HG02763 (cell line): ENCODE measurements around the gene KIRREL3.
"Not testable (repeated sequence)": the region's sequence is repeated elsewhere in the genome, so short reads cannot be mapped to it uniquely, and the experiment has no call there.

ENCODE experiments used
- ATAC-seq: cut with Tn5 transposase; IDR thresholded peaks from one replicate; pipeline ENCODE4 v1.9.1; 2021; ENCODE audit warnings: mild to moderate bottlenecking, moderate library complexity; ENCODE audit not compliant: unreplicated experiment

Gene KIRREL3

DNA sequence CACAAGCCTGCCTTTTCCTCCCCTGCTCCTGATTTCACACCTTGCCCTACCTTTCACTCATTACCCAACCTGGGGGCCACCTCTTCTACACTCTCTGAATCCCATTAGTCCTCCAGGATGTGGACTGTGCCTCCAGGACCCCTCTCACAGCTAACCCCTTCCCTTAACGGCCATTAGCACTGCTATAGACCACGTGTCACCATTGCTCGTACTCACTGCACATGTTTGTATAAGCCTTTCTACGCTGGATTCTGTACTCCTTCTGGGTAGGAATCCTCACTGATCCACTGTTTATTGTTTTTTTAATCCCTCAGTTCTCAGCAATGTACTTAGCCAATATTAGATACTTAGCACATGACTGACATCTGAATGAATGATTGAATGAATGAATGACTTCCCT, 40.9 kb downstream of the KIRREL3 start:
- ATAC-seq: no peak

DNA sequence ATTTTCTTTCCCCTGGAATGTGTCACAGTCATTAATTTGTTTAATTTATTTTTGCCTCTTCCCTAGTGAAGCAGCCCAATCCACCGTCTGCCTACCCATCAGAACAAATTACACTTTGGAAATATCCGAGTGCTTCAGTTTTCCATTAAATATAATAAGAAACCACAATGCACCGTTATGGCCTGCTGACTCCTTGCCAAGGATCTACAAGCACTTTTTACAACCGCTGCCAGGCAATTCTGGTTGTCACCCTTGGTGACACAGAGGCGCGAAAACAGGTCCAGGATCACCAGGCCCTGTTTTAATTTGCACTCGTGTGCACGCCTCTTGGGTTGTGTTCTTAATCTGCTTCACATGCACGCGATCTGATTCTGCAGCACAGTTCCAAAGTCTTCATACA, 43.9 kb downstream of the KIRREL3 start:
- no peak for ATAC-seq

DNA sequence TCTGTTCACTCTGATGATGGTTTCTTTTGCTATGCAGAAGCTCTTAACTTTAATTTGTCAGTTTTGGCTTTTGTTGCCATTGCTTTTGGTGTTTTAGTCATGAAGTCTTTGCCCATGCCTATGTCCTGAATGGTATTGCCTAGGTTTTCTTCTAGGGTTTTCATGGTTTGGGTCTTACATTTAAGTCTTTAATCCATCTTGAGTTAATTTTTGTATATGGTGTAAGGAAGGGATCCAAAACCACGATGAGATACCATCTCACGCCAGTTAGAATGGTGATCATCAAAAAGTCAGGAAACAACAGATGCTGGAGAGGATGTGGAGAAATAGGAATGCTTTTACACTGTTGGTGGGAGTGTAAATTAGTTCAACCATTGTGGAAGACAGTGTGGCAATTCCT, 48.0 kb downstream of the KIRREL3 start:
- not testable (repeated sequence) for ATAC-seq

DNA sequence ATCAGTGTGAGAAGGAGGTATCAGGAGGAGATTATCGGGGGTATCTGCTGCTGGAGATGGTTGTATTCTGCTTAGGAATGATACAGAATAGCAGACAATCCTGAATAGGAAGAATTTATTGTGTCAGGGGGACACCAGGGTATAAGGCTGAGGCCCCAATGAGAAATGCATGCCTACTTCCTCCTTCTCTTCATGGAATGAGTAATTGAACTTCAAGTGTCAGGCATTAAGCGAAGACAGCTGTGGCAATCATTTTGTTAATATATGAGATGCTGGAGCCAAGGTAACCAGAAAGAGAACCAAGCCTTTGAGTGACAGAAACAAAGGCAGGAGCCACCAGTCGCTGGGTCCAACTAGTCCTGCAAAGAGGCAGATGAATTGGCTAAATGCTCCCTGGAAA, 49.1 kb downstream of the KIRREL3 start:
- ATAC-seq: no peak

DNA sequence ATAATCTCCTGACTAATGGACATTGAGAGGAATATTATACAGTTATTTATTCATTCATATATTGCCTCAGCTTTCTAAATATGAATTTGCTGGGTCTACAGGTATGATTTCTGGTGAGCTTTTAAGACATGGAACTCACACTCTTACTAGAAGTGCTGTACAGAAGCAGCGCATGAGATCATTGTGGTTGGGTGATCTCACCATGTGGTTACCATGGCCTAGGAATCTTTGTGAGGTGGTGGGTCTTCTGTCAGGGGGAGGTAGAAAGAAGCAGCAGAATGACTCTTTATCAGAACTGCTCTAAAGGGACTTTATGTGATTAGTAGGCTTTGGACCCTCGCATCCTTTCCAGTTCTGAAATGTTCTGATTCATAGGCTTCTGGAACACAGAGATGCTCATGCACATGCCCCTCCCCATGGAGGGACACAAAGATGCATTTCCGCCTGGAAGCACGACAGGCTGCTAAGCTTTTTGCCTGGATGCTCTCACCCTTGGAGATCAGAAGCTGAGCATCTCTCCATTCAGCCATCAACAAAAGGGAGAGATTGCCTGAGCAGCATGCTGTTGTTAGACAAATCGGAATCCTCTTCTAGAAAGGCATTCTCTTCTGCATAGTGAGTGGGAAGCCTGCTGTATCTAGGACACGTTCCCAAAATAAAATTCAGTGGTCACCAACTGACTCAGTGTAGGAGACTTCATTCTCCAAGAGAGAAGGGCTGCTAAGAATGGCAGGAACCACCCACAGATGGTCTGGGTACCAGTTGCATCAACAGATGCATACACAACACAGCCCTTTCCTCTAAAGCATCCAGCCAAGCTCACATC, 51.3 kb downstream of the KIRREL3 start:
- ATAC-seq: no peak

DNA sequence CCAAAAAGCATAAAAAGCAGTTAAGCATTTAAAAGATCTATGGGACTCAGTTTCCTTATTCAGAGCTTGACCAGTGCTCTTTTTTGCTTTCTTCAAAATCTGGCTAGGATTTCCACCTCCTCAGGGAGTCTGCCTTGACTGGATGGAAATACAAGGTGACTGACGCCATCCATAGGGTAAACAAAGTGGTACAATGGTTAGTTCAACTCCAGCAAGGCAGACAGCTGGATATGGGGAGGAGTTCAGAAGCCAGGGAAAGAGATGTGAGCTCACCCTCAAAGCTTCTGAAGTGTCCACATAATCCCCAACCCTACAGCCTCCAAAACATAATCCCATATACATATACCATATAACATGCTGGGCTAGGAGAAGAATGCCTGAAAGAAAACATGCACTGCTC, 52.0 kb downstream of the KIRREL3 start:
- no peak for ATAC-seq

DNA sequence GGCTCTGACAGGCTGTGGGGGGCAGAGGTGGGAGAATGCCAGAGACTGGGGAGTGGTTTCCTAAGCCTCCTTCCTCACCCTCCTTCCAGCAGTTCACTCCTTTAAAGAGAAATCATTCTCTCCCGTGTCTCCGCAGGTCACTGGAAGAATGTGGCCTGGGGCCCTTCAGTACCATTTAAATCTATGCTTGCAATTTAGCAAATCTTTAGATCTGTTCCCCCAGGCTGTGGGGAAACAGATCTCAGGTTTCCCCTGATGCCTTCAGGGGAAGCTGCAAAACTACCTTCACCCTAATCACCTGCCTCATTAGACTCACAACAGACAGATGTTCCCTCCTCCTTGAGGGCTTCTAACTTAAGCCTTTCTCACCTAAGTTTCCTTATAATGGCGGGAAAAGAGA, 55.3 kb downstream of the KIRREL3 start:
- no peak for ATAC-seq

DNA sequence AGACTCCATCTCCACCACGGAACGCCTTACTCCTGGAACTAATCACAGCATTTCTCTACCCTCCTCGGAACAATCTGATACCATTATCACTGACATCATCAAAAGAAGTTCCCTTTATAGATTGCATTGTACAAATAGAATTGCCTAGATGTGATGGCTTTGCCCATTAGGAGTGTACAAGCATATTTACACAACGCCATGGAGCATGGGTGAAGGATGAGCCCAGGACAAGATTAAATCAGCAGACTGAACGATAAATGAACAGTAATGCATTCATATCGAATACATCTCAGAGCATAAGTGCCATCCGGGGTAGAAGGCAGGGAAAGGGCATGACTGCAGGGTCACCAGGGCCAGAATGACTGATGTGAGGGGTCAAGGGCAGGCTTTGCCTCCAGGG, 57.3 kb downstream of the KIRREL3 start:
- ATAC-seq: no peak

DNA sequence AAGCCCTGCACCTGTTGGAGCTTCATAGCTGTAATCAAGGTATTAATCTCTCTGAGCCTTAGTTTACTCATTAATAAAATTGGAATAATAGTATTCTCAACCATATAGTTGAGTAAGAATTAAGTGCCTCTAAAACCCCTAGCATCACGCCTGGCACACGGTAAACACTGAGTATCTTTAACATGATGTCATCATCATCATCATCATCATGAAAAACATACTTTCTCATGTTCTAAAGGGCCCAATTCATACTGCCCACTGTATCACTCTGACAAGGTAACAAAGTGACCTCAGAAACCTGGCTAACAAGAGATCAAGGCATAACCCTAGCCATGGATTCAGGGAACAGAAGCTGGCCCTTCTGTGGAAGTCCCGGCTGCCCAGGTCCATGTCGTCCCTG, 58.4 kb downstream of the KIRREL3 start:
- ATAC-seq: no peak

DNA sequence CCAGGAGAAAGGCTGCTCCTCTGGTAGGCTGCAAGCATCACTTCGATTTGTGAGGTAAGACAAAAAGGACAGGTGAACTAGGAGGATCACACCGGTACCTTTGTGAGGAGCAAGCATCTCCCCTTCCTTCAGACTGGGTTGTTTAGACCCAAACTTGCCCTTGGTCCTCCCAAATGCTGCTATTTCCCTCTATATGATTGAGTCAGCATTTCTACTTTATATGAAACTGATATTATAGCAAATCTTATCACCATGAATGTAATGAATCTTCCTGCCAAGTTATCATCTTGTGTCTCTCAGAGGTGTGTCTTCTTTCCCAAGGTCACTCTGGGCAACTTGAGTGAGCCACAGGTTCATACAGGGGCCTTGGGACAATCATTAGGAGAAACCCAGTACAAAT, 61.0 kb downstream of the KIRREL3 start:
- ATAC-seq: no peak

DNA sequence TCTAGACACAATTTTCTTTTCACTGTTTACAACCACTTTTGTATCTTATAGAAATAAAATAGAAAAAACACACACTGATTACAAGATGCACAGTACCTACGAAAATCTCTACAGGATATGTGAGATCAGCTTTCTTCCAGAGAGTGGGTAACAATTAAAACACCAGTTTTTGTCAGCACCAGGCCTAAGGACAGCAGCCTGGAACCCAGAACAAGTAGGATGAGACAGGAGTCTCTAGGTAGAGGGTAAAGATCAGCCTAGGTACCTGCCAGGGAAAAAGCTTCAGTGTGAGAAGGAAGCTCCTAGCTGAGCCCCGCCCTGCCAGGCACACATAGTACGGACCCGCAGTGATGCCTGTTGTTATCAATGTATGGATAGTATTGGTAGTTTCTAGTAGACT, 61.9 kb downstream of the KIRREL3 start:
- ATAC-seq: no peak

DNA sequence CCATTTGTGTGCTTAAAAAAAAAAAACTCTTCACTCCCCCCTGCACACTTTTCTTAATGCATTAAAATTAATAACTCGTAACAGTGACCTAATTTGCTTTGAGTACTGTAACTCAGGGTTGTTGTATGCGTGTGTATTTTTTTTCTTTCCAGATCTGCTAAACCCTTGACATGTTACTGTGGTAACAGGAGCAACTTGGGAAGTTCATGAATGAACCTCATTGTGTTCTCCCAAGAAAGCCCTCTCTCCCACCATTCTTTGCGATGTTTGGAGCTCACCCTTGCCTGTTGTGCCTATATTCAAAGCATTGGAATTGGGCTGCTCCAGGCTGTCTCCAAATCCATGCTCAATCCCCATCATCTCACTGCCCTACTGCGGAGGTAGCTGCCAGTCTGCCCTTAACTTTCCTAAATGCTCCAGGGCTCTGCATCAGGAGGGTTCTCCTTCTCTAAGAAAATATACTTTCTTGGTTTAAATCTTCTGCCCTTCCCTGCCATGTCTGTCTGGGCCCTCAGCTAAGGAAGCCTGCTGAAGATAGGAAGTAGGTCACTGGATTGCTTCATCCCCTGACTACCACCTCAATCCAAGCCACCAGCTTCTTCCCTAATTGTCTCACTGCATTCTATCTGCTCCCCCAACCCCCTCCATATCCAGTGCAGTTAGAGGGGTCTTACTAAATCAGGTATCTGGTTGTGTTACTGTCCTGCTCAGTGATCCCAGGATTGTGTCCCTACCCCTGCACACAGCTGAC, 70.3 kb downstream of the KIRREL3 start:
- ATAC-seq: no peak

DNA sequence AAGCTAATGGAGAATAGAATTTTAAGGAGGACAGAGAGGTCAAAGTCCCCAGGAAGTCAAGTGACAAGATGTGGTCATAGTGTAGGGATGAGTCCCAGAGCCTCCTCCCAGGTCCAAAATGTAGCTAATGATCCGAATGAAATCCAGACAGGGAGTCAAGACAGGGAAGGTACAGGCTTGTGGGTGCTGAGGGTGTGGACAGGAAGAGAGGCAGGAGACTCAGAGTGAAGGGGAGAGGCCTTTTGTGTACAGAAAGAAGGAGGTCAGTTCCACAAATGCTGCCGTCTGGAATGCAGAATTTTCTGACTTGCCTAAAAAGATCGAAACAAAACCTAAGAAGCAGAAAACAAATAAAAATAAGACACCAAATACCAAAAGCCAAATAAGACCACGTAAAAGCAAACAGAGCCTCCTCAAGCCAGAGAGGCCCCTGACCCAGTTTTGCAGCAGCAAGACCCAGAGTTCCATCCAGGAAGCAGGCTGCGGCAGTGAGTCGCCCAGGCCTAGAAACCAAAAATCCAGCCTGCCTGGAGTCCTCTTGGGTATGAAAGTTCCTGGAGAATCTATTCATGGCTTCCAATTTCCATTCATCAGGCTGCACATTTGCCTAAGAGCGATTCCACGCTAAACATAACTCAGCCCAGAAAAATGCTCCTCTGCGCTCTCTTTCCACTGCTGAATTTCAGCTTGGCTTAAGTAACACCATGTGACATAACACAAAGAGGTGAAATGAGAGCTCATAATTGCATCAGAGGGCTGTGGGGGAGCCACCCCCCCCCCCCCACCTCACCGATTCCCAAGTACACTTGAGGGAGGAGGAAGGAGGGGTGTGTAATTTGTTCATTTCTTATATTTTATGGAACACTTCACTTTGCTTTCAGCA, 71.2 kb downstream of the KIRREL3 start:
- no peak for ATAC-seq

DNA sequence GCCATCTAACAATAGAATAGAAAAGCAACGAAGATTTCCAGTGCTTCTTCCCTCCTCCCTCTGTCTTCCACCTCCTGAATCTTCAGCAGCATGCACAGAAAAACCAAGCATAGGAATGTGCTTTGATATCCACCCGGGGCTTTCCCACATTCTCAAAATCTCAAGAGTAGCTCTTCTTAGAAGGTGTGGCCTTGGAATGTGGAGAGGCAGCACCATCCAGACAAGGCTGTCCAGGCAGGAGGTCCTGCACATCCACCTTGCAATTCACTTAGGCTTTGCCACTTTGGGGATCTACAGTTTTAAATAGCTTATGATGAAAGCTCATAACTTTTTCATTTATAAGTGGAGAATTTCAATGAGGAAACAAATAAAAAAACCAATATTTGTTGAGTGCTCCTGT, 72.9 kb downstream of the KIRREL3 start:
- no peak for ATAC-seq

DNA sequence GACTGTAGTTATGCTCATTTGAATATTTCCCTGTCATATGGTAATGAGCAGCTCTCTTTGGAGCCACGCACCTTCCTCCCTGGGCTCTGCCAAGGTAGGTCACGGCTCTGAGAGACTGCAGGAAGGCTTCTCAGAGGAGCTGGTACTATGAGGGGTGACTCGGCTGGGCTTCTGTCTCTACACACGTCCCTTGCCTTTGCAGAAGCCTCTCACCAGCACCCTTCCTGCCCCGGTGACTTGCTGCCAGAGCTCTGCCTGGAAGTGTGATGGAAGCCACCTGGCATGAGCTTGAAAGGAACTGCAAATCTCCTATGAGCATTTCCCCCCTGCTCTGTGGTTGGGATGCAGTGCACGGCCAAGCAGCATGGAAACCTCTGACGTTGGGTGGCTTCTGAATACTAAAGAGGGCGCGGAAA, 74.2 kb downstream of the KIRREL3 start:
- no peak for ATAC-seq

DNA sequence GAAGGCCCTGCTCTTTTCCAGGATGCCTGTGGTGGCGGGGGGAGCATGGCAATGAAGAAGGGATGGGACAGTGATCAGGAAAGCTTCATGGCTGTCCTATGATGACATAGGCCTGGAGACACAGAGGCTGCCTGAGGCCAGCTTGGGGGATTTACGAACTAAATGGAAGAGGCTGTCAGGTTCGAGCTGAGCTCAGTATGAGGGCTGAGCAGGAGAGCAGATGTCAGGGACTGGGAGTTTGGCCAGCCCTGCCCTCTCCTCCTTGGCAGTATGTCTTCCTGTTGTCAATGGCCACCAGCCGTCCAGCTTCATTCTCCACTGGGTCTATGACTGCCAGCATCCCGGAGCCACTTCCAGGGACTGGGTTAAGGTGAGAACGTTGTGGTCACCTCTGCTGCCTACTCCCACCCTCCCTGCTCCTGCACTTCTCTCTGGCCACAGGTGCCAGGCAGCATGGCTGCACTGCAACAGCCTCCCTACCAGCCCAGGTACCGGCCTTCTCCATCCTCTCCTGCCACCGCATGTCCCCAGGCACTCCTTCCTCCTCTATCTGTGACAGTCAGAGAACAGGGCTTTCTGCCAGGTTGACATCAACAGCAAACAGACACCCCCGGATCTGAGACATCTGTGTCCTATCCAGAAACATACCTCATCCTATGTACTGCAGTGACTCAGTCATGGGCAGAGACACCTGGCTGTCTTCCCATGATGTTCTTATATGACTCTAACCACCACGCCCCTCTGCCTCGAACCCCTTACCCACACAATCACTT, 75.1 kb downstream of the KIRREL3 start:
- no peak for ATAC-seq

DNA sequence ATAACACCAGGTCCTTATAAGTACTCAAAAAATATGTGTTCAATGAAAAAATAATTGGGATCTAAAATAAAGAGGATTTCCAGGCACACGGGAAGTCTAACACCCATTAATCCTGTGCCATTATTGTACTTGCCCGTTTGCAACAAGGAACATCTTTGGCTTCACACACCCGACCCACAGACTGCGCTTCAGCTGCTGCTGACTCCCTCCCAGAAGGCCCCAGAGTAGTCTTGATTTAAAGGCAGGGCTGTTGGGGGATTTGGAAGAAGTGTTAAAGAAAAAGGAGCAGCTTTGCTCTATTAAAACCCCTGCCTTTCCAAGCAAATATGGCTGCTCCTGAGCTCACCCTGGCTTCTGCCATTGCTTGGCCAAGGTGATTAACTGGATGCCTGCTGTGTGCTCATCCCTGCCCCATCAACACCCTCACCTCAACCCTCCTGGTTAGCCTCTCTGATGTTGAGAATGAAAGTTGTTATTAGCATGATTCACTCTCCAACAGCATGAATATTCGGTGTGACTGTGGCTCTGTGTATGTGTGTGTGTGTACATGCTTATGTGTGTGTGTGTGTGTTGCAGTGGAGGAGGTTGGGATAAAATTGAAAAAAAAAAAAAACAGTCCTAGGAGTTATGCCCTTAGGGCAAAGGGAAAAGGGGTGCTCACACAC, 76.1 kb downstream of the KIRREL3 start:
- ATAC-seq: no peak

DNA sequence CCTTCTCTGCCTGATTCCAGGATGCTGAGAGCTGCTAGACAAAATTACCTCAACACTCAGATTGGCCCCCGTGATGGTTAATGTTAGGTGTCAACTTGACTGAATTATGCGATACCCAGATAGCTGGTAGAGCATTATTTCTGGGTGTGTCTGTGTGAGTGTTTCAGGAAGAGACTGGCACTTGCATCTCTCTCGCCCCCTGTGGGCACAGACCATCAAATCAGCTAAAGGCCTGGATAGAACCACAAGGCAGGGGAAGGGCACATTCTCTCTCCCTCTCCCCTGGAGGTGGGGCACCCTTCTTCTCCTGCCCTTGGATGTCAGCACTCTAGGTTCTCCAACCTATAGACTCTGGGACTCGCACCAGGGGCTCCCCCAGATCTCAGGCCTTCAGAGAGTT, 79.7 kb downstream of the KIRREL3 start:
- ATAC-seq: no peak

DNA sequence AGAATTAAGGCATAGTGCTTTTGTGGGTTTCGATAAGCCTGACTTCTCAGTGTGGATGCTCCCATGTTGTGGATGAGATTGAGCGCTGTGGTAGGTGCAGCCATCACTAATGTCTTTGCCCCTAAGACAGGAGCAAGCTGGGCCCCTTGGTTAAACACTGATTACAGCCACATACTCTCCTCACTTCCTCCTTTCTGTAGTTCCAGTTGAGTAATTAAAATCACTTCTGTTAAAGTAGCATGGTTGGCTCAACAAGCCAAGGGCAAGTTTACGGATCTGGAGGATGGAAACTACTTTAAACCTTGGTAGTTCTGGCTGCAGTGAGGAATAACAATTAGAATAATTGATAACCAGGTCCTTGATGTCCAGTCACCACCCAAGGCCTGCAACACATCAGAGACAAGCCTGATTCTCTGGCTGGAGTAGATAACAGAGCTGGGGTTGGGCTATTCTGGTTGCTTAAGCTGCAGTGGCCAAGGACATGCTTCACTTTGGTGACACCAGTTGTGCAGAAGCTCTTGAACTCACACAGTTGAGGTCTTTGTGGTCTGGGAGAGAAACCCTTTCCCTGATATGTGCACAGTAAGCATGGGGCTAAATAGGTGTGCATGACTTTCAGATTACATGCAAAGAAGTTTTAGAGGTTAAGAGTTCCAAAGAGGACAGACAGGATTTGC, 81.3 kb downstream of the KIRREL3 start:
- no peak for ATAC-seq

DNA sequence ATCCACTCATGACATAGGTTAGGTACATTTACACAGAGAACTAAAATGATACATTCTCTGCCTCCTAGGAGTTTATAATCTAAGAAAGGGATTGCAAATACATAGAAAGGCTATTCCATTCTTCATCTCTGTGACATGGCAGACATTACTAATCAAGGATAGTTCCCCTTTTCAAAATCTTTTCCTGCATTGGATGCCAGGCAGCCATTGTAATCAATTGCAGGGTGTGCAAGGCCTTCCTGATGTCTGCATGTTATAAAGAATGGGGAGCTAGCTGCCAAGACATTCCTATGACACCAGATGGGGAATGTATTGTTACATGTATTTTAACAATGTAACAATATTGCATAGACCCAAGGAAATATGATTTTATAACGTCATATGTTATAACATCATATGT, 82.0 kb downstream of the KIRREL3 start:
- ATAC-seq: no peak
